ENCODE data around the gene GBE1. TPM values are rescaled to one million over a fixed set of nuclear protein-coding genes. Genes with fewer than 3 reads are reported as not detected.

Gene GBE1
- total and polyA plus RNA-seq, 9 of the 15 experiments (the other 6 are each of a cell fraction or from before 2014, with no cell fraction given): 7.9 to 25.6 (median 13.1) TPM

DNA sequence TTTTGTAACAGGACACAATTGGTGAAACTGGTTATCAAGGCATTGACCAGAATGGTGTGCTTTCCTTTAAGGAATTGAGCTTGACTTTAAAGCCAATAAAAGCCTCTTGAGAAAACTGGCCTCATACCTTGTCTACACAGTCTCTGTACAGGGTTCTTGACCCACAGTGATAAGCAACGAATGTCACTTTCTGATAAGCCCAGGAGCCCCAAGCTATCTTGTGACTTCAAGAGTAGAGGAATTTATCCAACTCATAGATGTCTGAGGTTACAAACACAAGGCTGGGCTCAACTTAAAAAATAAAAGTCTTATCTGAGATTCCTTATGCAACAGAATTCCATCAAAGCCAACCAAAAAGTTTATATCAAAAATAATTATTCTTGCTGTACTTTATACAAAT is 212.1 kb downstream of the GBE1 start (continued):
- TF ChIP-seq HSF4 (CRISPR knock-in tag; IDR thresholded peaks at IDR 0.05; ENCODE audit: borderline replicate concordance): no peak
- TF ChIP-seq ATF7 (IDR thresholded peaks at IDR 0.05): no peak
- TF ChIP-seq ZNF212 (CRISPR knock-in tag; IDR thresholded peaks at IDR 0.05): no peak
- TF ChIP-seq ETS2 (tag; IDR thresholded peaks at IDR 0.05; ENCODE audit: borderline replicate concordance, poor library complexity, severe bottlenecking): no peak
- TF ChIP-seq, protein P1, sequence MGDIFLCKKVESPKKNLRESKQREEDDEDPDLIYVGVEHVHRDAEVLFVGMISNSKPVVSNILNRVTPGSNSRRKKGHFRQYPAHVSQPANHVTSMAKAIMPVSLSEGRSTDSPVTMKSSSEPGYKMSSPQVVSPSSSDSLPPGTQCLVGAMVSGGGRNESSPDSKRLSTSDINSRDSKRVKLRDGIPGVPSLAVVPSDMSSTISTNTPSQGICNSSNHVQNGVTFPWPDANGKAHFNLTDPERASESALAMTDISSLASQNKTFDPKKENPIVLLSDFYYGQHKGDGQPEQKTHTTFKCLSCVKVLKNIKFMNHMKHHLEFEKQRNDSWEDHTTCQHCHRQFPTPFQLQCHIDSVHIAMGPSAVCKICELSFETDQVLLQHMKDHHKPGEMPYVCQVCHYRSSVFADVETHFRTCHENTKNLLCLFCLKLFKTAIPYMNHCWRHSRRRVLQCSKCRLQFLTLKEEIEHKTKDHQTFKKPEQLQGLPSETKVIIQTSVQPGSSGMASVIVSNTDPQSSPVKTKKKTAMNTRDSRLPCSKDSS (IDR thresholded peaks at IDR 0.05; ENCODE audit: low read depth, partially characterized antibody): no peak
- TF ChIP-seq, protein P2, sequence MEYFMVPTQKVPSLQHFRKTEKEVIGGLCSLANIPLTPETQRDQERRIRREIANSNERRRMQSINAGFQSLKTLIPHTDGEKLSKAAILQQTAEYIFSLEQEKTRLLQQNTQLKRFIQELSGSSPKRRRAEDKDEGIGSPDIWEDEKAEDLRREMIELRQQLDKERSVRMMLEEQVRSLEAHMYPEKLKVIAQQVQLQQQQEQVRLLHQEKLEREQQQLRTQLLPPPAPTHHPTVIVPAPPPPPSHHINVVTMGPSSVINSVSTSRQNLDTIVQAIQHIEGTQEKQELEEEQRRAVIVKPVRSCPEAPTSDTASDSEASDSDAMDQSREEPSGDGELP (CRISPR knock-in tag; IDR thresholded peaks at IDR 0.05; ENCODE audit: borderline replicate concordance): no peak
- no peak for TF ChIP-seq ZNF23 (CRISPR knock-in tag; IDR thresholded peaks at IDR 0.05)
- TF ChIP-seq YY1 (IDR thresholded peaks at IDR 0.05; ENCODE audit: borderline replicate concordance in 1 of 3, control insufficient read depth in 1 of 3, extremely low read depth in 1 of 3, insufficient read depth in 3 of 3, insufficient read length in 1 of 3, insufficient replicate concordance in 2 of 3, low read depth in 1 of 3, low read length in 2 of 3): no peak
- peak in 1 of 2 experiments; percentile 45; a peak in 1 of 4 replicates for TF ChIP-seq RCOR1 (IDR thresholded peaks at IDR 0.05; ENCODE audit: borderline replicate concordance in 1 of 2, low read depth in 2 of 2, low read length in 2 of 2)
- TF ChIP-seq, protein P3, sequence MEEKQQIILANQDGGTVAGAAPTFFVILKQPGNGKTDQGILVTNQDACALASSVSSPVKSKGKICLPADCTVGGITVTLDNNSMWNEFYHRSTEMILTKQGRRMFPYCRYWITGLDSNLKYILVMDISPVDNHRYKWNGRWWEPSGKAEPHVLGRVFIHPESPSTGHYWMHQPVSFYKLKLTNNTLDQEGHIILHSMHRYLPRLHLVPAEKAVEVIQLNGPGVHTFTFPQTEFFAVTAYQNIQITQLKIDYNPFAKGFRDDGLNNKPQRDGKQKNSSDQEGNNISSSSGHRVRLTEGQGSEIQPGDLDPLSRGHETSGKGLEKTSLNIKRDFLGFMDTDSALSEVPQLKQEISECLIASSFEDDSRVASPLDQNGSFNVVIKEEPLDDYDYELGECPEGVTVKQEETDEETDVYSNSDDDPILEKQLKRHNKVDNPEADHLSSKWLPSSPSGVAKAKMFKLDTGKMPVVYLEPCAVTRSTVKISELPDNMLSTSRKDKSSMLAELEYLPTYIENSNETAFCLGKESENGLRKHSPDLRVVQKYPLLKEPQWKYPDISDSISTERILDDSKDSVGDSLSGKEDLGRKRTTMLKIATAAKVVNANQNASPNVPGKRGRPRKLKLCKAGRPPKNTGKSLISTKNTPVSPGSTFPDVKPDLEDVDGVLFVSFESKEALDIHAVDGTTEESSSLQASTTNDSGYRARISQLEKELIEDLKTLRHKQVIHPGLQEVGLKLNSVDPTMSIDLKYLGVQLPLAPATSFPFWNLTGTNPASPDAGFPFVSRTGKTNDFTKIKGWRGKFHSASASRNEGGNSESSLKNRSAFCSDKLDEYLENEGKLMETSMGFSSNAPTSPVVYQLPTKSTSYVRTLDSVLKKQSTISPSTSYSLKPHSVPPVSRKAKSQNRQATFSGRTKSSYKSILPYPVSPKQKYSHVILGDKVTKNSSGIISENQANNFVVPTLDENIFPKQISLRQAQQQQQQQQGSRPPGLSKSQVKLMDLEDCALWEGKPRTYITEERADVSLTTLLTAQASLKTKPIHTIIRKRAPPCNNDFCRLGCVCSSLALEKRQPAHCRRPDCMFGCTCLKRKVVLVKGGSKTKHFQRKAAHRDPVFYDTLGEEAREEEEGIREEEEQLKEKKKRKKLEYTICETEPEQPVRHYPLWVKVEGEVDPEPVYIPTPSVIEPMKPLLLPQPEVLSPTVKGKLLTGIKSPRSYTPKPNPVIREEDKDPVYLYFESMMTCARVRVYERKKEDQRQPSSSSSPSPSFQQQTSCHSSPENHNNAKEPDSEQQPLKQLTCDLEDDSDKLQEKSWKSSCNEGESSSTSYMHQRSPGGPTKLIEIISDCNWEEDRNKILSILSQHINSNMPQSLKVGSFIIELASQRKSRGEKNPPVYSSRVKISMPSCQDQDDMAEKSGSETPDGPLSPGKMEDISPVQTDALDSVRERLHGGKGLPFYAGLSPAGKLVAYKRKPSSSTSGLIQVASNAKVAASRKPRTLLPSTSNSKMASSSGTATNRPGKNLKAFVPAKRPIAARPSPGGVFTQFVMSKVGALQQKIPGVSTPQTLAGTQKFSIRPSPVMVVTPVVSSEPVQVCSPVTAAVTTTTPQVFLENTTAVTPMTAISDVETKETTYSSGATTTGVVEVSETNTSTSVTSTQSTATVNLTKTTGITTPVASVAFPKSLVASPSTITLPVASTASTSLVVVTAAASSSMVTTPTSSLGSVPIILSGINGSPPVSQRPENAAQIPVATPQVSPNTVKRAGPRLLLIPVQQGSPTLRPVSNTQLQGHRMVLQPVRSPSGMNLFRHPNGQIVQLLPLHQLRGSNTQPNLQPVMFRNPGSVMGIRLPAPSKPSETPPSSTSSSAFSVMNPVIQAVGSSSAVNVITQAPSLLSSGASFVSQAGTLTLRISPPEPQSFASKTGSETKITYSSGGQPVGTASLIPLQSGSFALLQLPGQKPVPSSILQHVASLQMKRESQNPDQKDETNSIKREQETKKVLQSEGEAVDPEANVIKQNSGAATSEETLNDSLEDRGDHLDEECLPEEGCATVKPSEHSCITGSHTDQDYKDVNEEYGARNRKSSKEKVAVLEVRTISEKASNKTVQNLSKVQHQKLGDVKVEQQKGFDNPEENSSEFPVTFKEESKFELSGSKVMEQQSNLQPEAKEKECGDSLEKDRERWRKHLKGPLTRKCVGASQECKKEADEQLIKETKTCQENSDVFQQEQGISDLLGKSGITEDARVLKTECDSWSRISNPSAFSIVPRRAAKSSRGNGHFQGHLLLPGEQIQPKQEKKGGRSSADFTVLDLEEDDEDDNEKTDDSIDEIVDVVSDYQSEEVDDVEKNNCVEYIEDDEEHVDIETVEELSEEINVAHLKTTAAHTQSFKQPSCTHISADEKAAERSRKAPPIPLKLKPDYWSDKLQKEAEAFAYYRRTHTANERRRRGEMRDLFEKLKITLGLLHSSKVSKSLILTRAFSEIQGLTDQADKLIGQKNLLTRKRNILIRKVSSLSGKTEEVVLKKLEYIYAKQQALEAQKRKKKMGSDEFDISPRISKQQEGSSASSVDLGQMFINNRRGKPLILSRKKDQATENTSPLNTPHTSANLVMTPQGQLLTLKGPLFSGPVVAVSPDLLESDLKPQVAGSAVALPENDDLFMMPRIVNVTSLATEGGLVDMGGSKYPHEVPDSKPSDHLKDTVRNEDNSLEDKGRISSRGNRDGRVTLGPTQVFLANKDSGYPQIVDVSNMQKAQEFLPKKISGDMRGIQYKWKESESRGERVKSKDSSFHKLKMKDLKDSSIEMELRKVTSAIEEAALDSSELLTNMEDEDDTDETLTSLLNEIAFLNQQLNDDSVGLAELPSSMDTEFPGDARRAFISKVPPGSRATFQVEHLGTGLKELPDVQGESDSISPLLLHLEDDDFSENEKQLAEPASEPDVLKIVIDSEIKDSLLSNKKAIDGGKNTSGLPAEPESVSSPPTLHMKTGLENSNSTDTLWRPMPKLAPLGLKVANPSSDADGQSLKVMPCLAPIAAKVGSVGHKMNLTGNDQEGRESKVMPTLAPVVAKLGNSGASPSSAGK (IDR thresholded peaks at IDR 0.05): 0 out of 2 replicates have a peak, but pooled peaks have one; percentile 10
- TF ChIP-seq, protein P4, sequence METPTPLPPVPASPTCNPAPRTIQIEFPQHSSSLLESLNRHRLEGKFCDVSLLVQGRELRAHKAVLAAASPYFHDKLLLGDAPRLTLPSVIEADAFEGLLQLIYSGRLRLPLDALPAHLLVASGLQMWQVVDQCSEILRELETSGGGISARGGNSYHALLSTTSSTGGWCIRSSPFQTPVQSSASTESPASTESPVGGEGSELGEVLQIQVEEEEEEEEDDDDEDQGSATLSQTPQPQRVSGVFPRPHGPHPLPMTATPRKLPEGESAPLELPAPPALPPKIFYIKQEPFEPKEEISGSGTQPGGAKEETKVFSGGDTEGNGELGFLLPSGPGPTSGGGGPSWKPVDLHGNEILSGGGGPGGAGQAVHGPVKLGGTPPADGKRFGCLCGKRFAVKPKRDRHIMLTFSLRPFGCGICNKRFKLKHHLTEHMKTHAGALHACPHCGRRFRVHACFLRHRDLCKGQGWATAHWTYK (CRISPR knock-in tag; IDR thresholded peaks at IDR 0.05): no peak
